HCT116 (cell line): ENCODE data around the gene TOX3.

ENCODE experiments used
- MAX ChIP-seq: IDR thresholded peaks from 2 replicates; pipeline ENCODE4 v1.6.1; 2012
- POLR2A ChIP-seq: IDR thresholded peaks from 2 replicates; pipeline ENCODE4 v1.7.0; 2011; ENCODE audit warnings: borderline replicate concordance; ENCODE audit not compliant: insufficient read depth, insufficient read length; ENCODE audit errors: extremely low read depth
- REST ChIP-seq: IDR thresholded peaks from 2 replicates; pipeline ENCODE4 v1.6.1; 2012; ENCODE audit warnings: low read depth
- SRF ChIP-seq: IDR thresholded peaks from 2 replicates; pipeline ENCODE4 v1.6.1; 2012; ENCODE audit warnings: low read depth
- TF ChIP-seq, protein P1 (sequence below), 3 experiments: fragments of 200-600 bp in 1 of 3; sonication (generic) in 1 of 3; IDR thresholded peaks in 2 of 3; conservative IDR thresholded peaks in 1 of 3; 2 replicates each; pipeline ENCODE4 v1.5.1; 2012 to 2017; ENCODE audit warnings: low read depth in 2 of 3, low read length in 2 of 3, antibody characterized with exemption in 1 of 3, borderline replicate concordance in 1 of 3, control low read depth in 1 of 3, mild to moderate bottlenecking in 1 of 3, mixed read lengths in 1 of 3, mixed run types in 1 of 3, moderate library complexity in 1 of 3; ENCODE audit not compliant: insufficient read depth in 1 of 3

DNA sequence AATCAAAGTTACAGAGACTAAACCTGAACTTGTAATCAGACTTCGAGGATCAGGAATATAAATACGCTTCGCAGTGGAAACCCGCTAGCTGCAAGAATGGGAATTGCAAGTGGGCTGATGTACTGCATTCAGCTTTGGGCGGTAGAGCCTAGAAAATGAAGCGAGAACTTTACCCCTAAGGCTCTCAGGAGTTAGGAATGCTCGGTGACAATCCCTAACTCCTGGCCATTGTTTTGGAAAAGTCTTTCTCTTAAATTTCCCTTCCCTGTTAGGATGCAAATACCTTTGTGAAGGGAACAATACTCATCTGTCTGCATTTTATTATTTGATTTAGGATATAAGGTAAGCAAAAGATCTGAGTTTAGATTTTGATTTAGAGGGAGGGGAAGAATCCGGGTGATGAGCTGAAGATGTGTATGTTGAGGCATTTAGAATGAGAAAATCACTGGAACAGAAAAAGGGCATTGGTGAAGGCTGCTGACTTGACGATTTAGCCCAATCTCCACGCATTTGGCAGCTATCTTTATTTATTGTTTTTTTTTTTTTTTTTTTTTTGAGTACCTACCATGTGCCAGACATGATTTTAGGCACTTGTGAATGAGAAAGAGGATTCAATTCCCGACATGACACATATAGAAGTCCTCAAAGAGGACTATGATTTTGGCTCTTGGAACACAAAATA lies 2.2 kb upstream of the TOX3 start:
- TF ChIP-seq POLR2A (no peak), SRF (no peak), REST (no peak), MAX (no peak)
- TF ChIP-seq, protein P1, sequence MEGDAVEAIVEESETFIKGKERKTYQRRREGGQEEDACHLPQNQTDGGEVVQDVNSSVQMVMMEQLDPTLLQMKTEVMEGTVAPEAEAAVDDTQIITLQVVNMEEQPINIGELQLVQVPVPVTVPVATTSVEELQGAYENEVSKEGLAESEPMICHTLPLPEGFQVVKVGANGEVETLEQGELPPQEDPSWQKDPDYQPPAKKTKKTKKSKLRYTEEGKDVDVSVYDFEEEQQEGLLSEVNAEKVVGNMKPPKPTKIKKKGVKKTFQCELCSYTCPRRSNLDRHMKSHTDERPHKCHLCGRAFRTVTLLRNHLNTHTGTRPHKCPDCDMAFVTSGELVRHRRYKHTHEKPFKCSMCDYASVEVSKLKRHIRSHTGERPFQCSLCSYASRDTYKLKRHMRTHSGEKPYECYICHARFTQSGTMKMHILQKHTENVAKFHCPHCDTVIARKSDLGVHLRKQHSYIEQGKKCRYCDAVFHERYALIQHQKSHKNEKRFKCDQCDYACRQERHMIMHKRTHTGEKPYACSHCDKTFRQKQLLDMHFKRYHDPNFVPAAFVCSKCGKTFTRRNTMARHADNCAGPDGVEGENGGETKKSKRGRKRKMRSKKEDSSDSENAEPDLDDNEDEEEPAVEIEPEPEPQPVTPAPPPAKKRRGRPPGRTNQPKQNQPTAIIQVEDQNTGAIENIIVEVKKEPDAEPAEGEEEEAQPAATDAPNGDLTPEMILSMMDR (IDR thresholded peaks at IDR 0.05 in 2 of 3, conservative IDR thresholded peaks at IDR 0.05 in 1 of 3; ENCODE audit: borderline replicate concordance in 1 of 3, insufficient read depth in 1 of 3, low read depth in 2 of 3, low read length in 2 of 3): no peak
